GM21576 (cell line): ENCODE data around the gene ARID2.

ENCODE experiments used
- ATAC-seq: cut with Tn5 transposase; IDR thresholded peaks from one replicate; pipeline ENCODE4 v1.9.1; 2021; ENCODE audit warnings: mild to moderate bottlenecking, moderate library complexity; ENCODE audit not compliant: unreplicated experiment

The ARID2 gene

GRCh38 chr12:45915405-45915804 lies 185.9 kb downstream of the ARID2 start:
- no peak for ATAC-seq

DNA sequence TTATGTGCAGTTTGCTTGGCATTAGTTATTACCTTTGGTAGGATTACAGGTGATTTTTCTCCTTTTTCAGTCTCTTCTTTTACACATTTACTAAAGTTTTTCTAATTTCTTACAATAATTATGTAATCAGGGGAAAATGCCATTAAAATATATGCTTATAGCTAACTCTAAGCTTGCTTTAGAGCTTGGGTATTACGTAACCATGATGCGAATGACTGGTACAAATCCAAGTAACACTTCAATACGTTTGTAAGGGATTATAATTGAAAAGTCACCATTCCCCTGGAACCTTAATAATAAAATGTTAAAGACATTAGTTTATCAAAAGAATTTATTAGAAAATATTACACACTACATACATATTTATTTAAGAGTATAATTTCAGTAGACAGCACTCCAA lies 189.3 kb downstream of the ARID2 start:
- ATAC-seq, result no peak

DNA sequence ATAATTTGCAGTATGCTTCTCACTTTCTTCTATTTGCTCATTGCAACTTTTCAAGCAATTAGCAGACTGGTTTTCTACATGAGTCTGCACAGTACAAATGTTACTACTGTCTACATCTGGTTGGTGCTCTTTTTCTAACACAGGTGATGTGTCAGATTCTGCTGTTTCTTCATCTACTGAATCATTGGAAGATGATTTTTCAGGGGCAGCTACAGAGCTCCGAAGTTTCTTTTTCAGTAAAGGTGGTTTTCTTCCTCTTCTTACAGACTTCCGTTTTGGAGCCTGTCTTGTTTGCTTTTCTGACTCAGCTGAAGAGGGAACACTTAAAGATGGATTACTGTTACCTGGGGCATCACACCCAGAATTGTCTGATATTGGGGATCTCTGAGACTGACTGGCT lies 198.8 kb downstream of the ARID2 start:
- ATAC-seq, result no peak

- no peak for ATAC-seq
Measured at GRCh38 chr12:45930369-45930768, 200.9 kb downstream of the ARID2 start.

DNA sequence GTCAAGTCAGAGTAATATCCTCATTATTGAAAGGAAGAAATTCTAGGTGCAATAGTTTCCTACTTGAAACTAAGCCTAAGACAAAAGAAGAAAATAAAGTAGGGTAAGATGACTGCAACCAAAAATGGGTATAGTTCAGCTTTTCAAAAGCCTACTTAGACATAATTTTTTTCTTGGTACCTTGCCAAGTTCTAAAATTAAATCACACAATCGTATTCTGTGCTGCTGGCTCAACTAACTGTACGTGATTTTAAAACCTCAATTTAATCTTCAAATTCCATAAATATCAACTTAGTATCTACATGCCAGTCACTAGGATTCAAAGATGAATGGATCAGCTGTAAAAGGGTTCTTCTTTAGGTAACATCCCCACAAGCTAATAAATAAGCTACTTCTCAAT lies 204.0 kb downstream of the ARID2 start:
- ATAC-seq, result no peak

DNA sequence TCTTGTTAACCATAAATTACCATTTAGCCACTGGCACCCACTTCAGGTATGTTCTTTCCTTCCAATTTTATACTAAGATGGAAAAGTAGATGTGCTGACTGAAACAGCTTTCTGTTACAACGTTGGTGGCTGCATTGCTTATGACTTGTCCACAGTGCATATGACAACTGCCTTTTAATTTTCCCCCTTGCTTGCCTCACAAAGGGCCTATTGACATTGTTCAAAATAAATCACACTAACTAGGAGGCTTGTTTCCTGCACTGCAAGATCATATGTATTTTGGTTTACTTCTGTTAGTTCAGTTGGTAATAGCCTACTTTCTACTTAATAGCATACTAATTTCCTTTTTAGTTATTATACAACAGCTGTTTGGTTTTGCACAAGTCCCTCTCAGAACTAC lies 205.4 kb downstream of the ARID2 start:
- ATAC-seq, result no peak

GRCh38 chr12:45938566-45938965 lies 209.1 kb downstream of the ARID2 start:
- ATAC-seq, result no peak

- ATAC-seq, result no peak
Measured at GRCh38 chr12:45939759-45940158, 210.3 kb downstream of the ARID2 start.

GRCh38 chr12:45944771-45945170 lies 215.3 kb downstream of the ARID2 start:
- ATAC-seq, result no peak

DNA sequence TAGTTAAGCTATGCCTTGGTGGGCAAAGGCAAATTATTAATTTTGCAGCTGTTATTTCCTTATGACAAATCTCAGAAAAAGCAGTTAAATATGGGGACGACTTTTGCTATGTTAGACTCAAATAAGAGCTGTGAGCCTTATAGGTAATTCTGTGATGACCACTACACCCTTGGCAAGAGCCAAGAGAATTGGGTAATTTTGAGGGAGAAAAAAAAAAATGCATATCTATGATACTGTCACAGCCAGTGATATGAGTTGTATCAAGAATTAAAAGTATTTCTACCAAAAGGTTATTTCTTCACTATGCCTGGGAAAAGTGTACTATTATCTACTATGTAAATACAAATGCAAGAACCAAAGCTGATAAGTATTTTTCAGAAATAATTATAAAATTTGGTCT lies 216.9 kb downstream of the ARID2 start:
- ATAC-seq, result no peak

GRCh38 chr12:45948546-45948945 lies 219.0 kb downstream of the ARID2 start:
- no peak for ATAC-seq
